Immature natural killer cell (primary cell): Measurements from ENCODE around the gene PSMA7. TPM values are rescaled to one million over a fixed set of nuclear protein-coding genes. Genes with fewer than 3 reads are reported as not detected.

Source experiments
- DNase-seq, 3 donors: peaks; one replicate each; pipeline ENCODE4 v3.0.0; 2022; ENCODE audit warnings: mixed read lengths in 1 of 3
- H3K27ac Mint-ChIP-seq, 6 donors: one replicate each; pipeline ENCODE4 v1.8.0; 2020; ENCODE audit warnings: mixed read lengths in 6 of 6, mild to moderate bottlenecking in 5 of 6, inconsistent platforms in 4 of 6, moderate library complexity in 3 of 6
- H3K27me3 Mint-ChIP-seq, 3 donors: one replicate each; pipeline ENCODE4 v1.8.0; 2020 to 2021; ENCODE audit warnings: low read depth in 3 of 3, mild to moderate bottlenecking in 3 of 3, mixed read lengths in 3 of 3, moderate library complexity in 3 of 3, inconsistent platforms in 1 of 3
- H3K36me3 Mint-ChIP-seq, 3 donors: one replicate each; pipeline ENCODE4 v1.8.0; 2020; ENCODE audit warnings: mixed read lengths in 3 of 3, inconsistent platforms in 2 of 3, mild to moderate bottlenecking in 2 of 3
- H3K4me1 Mint-ChIP-seq, 2 donors: one replicate each; pipeline ENCODE4 v1.8.0; 2020; ENCODE audit warnings: inconsistent platforms in 2 of 2, mild to moderate bottlenecking in 2 of 2, mixed read lengths in 2 of 2, moderate library complexity in 1 of 2
- H3K4me3 Mint-ChIP-seq, 5 donors: one replicate each; pipeline ENCODE4 v1.8.0; 2020; ENCODE audit warnings: mild to moderate bottlenecking in 5 of 5, mixed read lengths in 5 of 5, inconsistent platforms in 3 of 5, moderate library complexity in 3 of 5
- H3K9me3 Mint-ChIP-seq, 6 donors: one replicate each; pipeline ENCODE4 v1.8.0; 2020; ENCODE audit warnings: mild to moderate bottlenecking in 6 of 6, mixed read lengths in 6 of 6, inconsistent platforms in 4 of 6, moderate library complexity in 3 of 6
- polyA plus RNA-seq, 3 donors: library from polyadenylated mRNA; unstranded; fragments of 300-500 nt; fragmentation: Illumina TruSeq; gene quantifications; one replicate each; pipeline ENCODE4 v1.2.3, GENCODE V29; 2021

PSMA7 gene
- polyA plus RNA-seq, result 100 to 1,000 TPM; 497 to 643 (median 622) TPM

GRCh38 chr20:62143081-62143956 lies at the start of gene PSMA7, which contains the start of gene SS18L1:
Gene PSMA7 (minus strand): TSS chr20:62143394. CDS start chr20:62143303, 91 bp downstream.
Gene SS18L1 (plus strand): TSS chr20:62143769. CDS start chr20:62143821, 52 bp downstream.
- peak within 1 kb of the TSS; percentile 90 to 96 (median 92) for H3K27ac Mint-ChIP-seq

DNA sequence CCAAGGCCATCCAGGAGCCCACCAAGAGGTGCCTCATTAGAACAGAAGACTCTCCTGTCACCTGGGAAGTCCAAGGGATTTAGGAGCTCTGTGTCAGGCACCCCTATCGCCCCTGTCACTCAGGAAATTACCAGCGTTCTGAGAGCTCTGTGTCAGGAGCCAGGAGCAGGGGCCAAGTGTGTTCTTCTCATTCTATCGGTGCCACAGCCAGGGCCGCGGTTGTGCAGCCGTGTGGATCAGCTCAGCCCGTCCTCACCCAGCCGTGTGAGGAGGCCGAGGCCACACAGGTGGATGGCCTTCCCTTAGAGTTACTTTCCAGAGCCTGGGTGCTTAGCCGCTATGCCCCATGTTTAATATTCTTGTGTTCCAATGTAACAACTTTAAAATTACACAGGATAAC lies 49.4 kb upstream of the PSMA7 start:
- Mint-ChIP-seq H3K36me3 (peaks cover 4 to 14% (median 4%) of the 10 kb centered on the region in 3 donors), H3K27me3 (peaks cover 0 to 3% (median 0%) of the 10 kb centered on the region in 3 donors), H3K4me3 (no peak overlapping the region), H3K27ac (no peak overlapping the region), H3K9me3 (no peaks in the 10 kb centered on the region), H3K4me1 (peaks cover 0 to 10% of the 10 kb centered on the region in 2 donors)
- DNase-seq, result no peak

More at GRCh38 chr20:62143081-62143956, at the start of gene PSMA7, which contains the start of gene SS18L1:
- Mint-ChIP-seq H3K4me3 (peak within 1 kb of the TSS; percentile 89 to 94 (median 92)), H3K4me1 (peaks cover 41 to 49% of the 10 kb centered on the region in 2 donors), H3K27me3 (peaks cover 9 to 22% (median 14%) of the 10 kb centered on the region in 3 donors), H3K36me3 (peaks cover under 1 to 12% (median under 1%) of the 10 kb centered on the region in 3 donors), H3K9me3 (no peaks in the 10 kb centered on the region)
- DNase-seq, result peak; percentile 85 to 90 (median 89)

GRCh38 chr20:62191781-62192559 lies 48.8 kb upstream of the PSMA7 start:
- H3K4me3 Mint-ChIP-seq, result no peak overlapping the region
- no peak for DNase-seq
- peaks cover 0 to 6% (median 0%) of the 10 kb centered on the region in 3 donors for H3K27me3 Mint-ChIP-seq
- no peak overlapping the region for H3K27ac Mint-ChIP-seq
- peaks cover 1 to 16% of the 10 kb centered on the region in 2 donors for H3K4me1 Mint-ChIP-seq
- no peaks in the 10 kb centered on the region for H3K9me3 Mint-ChIP-seq
- H3K36me3 Mint-ChIP-seq, result peaks cover 4 to 14% (median 4%) of the 10 kb centered on the region in 3 donors

- Mint-ChIP-seq H3K9me3 (no peaks in the 10 kb centered on the region), H3K27ac (no peak overlapping the region), H3K27me3 (peaks cover 0 to 6% (median 2%) of the 10 kb centered on the region in 3 donors), H3K36me3 (peaks cover 4 to 14% (median 4%) of the 10 kb centered on the region in 3 donors), H3K4me1 (peaks cover 4 to 26% of the 10 kb centered on the region in 2 donors), H3K4me3 (no peak overlapping the region)
- no peak for DNase-seq
Observed at GRCh38 chr20:62190639-62191411, 47.6 kb upstream of the PSMA7 start.

DNA sequence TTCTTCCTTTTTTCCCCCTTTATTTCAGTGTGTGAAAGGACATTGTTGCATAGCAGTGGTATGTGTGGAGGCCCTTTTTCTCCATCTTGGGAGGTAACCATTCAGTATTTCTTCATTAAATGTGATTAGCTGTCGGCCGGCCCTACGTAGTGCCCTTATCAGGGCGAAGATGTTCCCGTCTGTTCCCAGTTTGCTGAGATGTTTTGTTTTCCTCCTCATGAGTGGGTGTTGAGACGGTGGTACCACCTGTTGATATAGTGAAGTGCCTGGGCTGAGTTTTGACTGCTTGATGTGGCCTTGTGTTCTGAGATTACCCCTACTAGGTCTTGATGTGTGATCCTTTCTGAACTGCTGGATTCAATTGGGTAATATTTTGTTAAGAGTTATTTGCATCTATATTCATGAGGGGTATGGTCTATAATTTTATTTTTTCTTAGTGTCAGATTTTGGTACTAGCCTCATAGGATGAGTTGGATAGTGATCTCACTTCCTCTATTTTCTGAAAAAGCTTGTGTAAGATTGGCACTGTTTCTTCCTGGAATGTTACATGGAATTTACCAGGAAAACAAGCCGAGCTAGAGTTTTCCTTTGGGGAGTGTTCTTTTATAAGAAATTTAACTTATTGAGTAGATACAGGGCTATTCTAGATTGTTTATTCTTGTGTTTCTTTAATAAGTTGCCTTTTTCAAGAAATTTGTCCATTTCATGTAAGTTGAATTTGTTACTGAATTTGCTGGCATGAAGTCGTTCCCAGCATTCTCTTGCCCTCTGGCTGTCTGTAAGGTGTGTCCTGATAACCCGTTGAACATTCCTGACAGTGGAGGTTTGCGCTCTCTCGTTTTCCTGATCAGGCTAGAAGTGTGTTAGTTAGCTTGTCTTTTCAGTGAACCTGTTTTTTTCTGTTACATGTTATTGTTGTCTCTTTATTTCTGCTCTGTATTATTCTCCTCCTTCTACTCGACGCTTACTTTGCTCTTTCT lies 44.0 kb upstream of the PSMA7 start:
- peaks cover 0 to 10% (median 0%) of the 10 kb centered on the region in 3 donors for H3K36me3 Mint-ChIP-seq
- H3K4me3 Mint-ChIP-seq, result peak overlapping the region in 1 of 5 donors; percentile 45
- peaks cover 6 to 12% (median 10%) of the 10 kb centered on the region in 3 donors for H3K27me3 Mint-ChIP-seq
- DNase-seq, result no peak
- no peaks in the 10 kb centered on the region for H3K9me3 Mint-ChIP-seq
- H3K27ac Mint-ChIP-seq, result peak overlapping the region in 4 of 6 donors; percentile 4 to 85 (median 42)
- H3K4me1 Mint-ChIP-seq, result peaks cover 24 to 47% of the 10 kb centered on the region in 2 donors

GRCh38 chr20:62186096-62186426 lies 42.9 kb upstream of the PSMA7 start:
- Mint-ChIP-seq H3K4me3 (no peak overlapping the region), H3K27ac (no peak overlapping the region)

GRCh38 chr20:62183426-62184142 lies 40.4 kb upstream of the PSMA7 start:
- peak overlapping the region; percentile 84 to 96 (median 95) for H3K27ac Mint-ChIP-seq
- peak overlapping the region; percentile 85 to 94 (median 92) for H3K4me3 Mint-ChIP-seq
- no peaks in the 10 kb centered on the region for H3K9me3 Mint-ChIP-seq
- H3K27me3 Mint-ChIP-seq, result peaks cover 6 to 13% (median 12%) of the 10 kb centered on the region in 3 donors
- H3K36me3 Mint-ChIP-seq, result no peaks in the 10 kb centered on the region
- DNase-seq, result no peak
- H3K4me1 Mint-ChIP-seq, result peaks cover 30 to 48% of the 10 kb centered on the region in 2 donors

More at GRCh38 chr20:62186096-62186426, 42.9 kb upstream of the PSMA7 start:
- no peak for DNase-seq
- peaks cover 6 to 13% (median 12%) of the 10 kb centered on the region in 3 donors for H3K27me3 Mint-ChIP-seq
- H3K36me3 Mint-ChIP-seq, result peaks cover 0 to 10% (median 0%) of the 10 kb centered on the region in 3 donors
- H3K9me3 Mint-ChIP-seq, result no peaks in the 10 kb centered on the region
- peaks cover 30 to 54% of the 10 kb centered on the region in 2 donors for H3K4me1 Mint-ChIP-seq

- peaks cover 30 to 46% of the 10 kb centered on the region in 2 donors for H3K4me1 Mint-ChIP-seq
- H3K27me3 Mint-ChIP-seq, result peaks cover 6 to 13% (median 12%) of the 10 kb centered on the region in 3 donors
- no peaks in the 10 kb centered on the region for H3K9me3 Mint-ChIP-seq
- H3K27ac Mint-ChIP-seq, result peak within 1 kb of the TSS; percentile 94 to 97 (median 96)
- H3K4me3 Mint-ChIP-seq, result peak within 1 kb of the TSS; percentile 85 to 94 (median 92)
- peak; percentile 92 to 93 (median 93) for DNase-seq
- H3K36me3 Mint-ChIP-seq, result no peaks in the 10 kb centered on the region
Observed at GRCh38 chr20:62182469-62183425, 39.6 kb upstream of the PSMA7 start, which contains the start of gene MTG2. Gene MTG2 (plus strand): TSS chr20:62183028. CDS start chr20:62193421, 10,393 bp downstream.

DNA sequence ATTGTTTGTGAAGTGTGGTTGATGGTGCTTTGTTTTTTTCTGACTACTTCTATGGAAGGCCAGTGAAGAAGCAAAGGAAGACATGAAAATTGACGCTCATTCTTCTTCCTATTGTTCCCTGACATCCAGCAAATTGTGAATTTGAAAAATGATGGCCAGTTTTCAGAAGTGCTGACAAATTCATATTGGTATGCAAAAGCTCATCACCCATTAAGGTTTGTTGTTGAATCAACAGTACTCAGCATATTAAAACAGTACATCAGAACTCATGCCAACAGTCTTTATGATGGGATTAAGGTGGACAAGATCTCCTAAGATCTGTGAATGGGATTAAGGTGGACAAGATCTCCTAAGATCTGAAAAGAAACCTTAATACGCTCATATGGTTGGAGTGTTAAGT lies 38.6 kb upstream of the PSMA7 start:
- no peak for DNase-seq
- peaks cover 6 to 13% (median 9%) of the 10 kb centered on the region in 3 donors for H3K27me3 Mint-ChIP-seq

GRCh38 chr20:62179162-62179504 lies 35.9 kb upstream of the PSMA7 start:
- no peak overlapping the region for H3K4me3 Mint-ChIP-seq
- H3K9me3 Mint-ChIP-seq, result no peaks in the 10 kb centered on the region
- H3K27me3 Mint-ChIP-seq, result peaks cover 5 to 13% (median 9%) of the 10 kb centered on the region in 3 donors
- peaks cover 18% of the 10 kb centered on the region in 2 donors for H3K4me1 Mint-ChIP-seq
- DNase-seq, result no peak
- peaks cover 0 to 10% (median 6%) of the 10 kb centered on the region in 3 donors for H3K36me3 Mint-ChIP-seq
- no peak overlapping the region for H3K27ac Mint-ChIP-seq

More for the DNA sequence above, 38.6 kb upstream of the PSMA7 start:
- Mint-ChIP-seq H3K27ac (peak overlapping the region; percentile 90 to 97 (median 95)), H3K36me3 (no peaks in the 10 kb centered on the region), H3K4me1 (peaks cover 27 to 36% of the 10 kb centered on the region in 2 donors), H3K4me3 (peak overlapping the region; percentile 85 to 94 (median 92)), H3K9me3 (no peaks in the 10 kb centered on the region)
